Tibial nerve (tissue), 4 donors: Measurements from ENCODE around the gene ARHGEF16. TPM values are rescaled to one million over a fixed set of nuclear protein-coding genes. Genes with fewer than 3 reads are reported as not detected.

ENCODE experiments used
- DNase-seq, 2 donors: peaks; one replicate each; pipeline ENCODE4 v3.0.0-alpha.2; 2019; ENCODE audit warnings: low spot score in 2 of 2
- H3K27ac ChIP-seq, 4 donors: fragments of 200-600 bp; sonication (generic) in 3 of 4; one replicate each; pipeline ENCODE4 v1.5.1; 2017 to 2019; ENCODE audit warnings: mild to moderate bottlenecking in 1 of 4
- H3K27me3 ChIP-seq, 2 donors: fragments of 200-600 bp; sonication (generic) in 1 of 2; one replicate each; pipeline versions ENCODE4 v1.5.1 to v1.6.0; 2017 to 2019
- H3K36me3 ChIP-seq, 3 donors: fragments of 200-600 bp; sonication (generic); one replicate each; pipeline ENCODE4 v1.5.1; 2018 to 2019
- H3K4me1 ChIP-seq, 4 donors: fragments of 200-600 bp; sonication (generic) in 3 of 4; one replicate each; pipeline ENCODE4 v1.5.1; 2017 to 2019
- H3K4me3 ChIP-seq, 4 donors: fragments of 200-600 bp; sonication (generic) in 3 of 4; one replicate each; pipeline ENCODE4 v1.5.1; 2017 to 2019; ENCODE audit warnings: mild to moderate bottlenecking in 1 of 4, moderate library complexity in 1 of 4
- H3K9me3 ChIP-seq, 4 donors: fragments of 200-600 bp; sonication (generic) in 3 of 4; one replicate each; pipeline ENCODE4 v1.5.1; 2017 to 2019
- EP300 ChIP-seq, 2 donors: sonication (generic); formaldehyde crosslinking; IDR thresholded peaks; one replicate each; pipeline ENCODE4 v1.6.1; 2017; ENCODE audit warnings: antibody characterized with exemption in 2 of 2, mild to moderate bottlenecking in 1 of 2
- POLR2A ChIP-seq, 2 donors: fragments of 450-650 bp; IDR thresholded peaks; one replicate each; pipeline ENCODE4 v1.6.1; 2017; ENCODE audit warnings: antibody characterized with exemption in 2 of 2, mild to moderate bottlenecking in 2 of 2, moderate library complexity in 2 of 2
- WGBS, 2 donors: methylation state at CpG; one replicate each; pipeline ENCODE4 v1.1.5; 2018; 5-methylcytosine and 5-hydroxymethylcytosine counted together
- total RNA-seq, 4 donors: library from RNA; depleted of rRNA; stranded (reverse); fragments of >200 nt; gene quantifications; one replicate each; pipeline ENCODE4 v1.1.0, GENCODE V29; 2016
- TF ChIP-seq, protein P1 (sequence below), 5 experiments: fragments of 200-600 bp in 3 of 5; fragments of 450-650 bp in 2 of 5; sonication (generic) in 3 of 5; IDR thresholded peaks; one replicate each; pipeline ENCODE4 v1.5.1; 2016 to 2019; ENCODE audit warnings: antibody characterized with exemption in 5 of 5, mild to moderate bottlenecking in 3 of 5, moderate library complexity in 2 of 5

Gene ARHGEF16
- total RNA-seq, 4 donors from 2014 or later, result 10.0 to 19.2 (median 17.1) TPM

DNA sequence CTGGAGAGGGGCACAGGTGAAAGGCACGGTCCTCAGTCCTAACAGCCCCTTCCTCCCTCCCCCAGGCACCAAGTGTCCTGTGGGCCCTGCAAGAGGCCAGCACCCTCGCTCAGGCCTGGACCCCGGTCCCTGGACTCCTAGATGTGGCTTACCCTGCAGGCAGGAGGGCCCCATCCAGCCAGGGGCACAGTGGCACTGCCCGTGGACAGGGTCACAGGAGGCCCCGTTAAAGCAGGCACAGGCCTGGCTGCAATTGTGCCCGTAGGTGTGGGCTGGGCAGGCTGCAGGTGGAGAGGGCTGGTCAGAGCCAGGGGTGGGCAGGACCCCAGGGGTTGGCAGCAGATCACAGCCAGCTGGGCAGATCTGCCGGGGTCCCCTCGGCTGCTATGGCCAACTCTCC lies 44.5 kb downstream of the ARHGEF16 start:
- Histone ChIP-seq H3K4me3 (no peak overlapping the region), H3K9me3 (no peaks in the 10 kb centered on the region), H3K27ac (no peak overlapping the region), H3K36me3 (peaks cover 0 to 34% (median 0%) of the 10 kb centered on the region in 3 donors), H3K27me3 (no peaks in the 10 kb centered on the region), H3K4me1 (peaks cover 0 to 18% (median 0%) of the 10 kb centered on the region in 4 donors)
- TF ChIP-seq, protein P1, sequence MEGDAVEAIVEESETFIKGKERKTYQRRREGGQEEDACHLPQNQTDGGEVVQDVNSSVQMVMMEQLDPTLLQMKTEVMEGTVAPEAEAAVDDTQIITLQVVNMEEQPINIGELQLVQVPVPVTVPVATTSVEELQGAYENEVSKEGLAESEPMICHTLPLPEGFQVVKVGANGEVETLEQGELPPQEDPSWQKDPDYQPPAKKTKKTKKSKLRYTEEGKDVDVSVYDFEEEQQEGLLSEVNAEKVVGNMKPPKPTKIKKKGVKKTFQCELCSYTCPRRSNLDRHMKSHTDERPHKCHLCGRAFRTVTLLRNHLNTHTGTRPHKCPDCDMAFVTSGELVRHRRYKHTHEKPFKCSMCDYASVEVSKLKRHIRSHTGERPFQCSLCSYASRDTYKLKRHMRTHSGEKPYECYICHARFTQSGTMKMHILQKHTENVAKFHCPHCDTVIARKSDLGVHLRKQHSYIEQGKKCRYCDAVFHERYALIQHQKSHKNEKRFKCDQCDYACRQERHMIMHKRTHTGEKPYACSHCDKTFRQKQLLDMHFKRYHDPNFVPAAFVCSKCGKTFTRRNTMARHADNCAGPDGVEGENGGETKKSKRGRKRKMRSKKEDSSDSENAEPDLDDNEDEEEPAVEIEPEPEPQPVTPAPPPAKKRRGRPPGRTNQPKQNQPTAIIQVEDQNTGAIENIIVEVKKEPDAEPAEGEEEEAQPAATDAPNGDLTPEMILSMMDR (IDR thresholded peaks at IDR 0.05), result no peak
- no peak for TF ChIP-seq POLR2A (IDR thresholded peaks at IDR 0.05)
- TF ChIP-seq EP300 (IDR thresholded peaks at IDR 0.05), result no peak
- WGBS, 2 donors, result 79 to 85% methylated on average over 6 of the region's 8 CpGs
- DNase-seq, result no peak

DNA sequence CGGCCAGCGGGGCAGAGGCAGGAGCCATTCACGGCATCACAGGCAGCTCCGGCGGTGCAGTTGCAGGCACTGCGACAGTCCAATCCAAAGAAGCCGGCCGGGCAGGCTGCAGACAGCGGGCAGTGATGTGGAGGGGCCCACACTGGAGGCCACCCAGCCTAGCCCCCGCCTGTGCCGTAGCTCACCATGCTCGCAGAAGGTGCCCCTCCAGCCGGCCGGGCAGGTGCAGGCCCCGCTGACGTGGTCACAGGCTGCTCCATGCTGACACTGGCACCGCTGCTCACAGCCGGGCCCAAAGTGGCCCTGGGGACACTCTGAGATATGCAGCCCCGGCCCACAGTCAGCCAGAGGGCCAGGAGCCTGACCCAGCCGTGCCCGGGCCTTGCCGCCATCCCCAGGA lies 45.1 kb downstream of the ARHGEF16 start:
- H3K27me3 ChIP-seq, result no peaks in the 10 kb centered on the region
- 79 to 96% methylated on average over 10 to 11 of the region's 22 CpGs for WGBS, 2 donors
- no peak overlapping the region for H3K4me3 ChIP-seq
- H3K9me3 ChIP-seq, result no peaks in the 10 kb centered on the region
- DNase-seq, result no peak
- peaks cover 0 to 34% (median 0%) of the 10 kb centered on the region in 3 donors for H3K36me3 ChIP-seq
- no peak for TF ChIP-seq POLR2A (IDR thresholded peaks at IDR 0.05)
- TF ChIP-seq, protein P1 (IDR thresholded peaks at IDR 0.05), result no peak
- no peak for TF ChIP-seq EP300 (IDR thresholded peaks at IDR 0.05)
- peaks cover 0 to 20% (median 0%) of the 10 kb centered on the region in 4 donors for H3K4me1 ChIP-seq
- H3K27ac ChIP-seq, result no peak overlapping the region

DNA sequence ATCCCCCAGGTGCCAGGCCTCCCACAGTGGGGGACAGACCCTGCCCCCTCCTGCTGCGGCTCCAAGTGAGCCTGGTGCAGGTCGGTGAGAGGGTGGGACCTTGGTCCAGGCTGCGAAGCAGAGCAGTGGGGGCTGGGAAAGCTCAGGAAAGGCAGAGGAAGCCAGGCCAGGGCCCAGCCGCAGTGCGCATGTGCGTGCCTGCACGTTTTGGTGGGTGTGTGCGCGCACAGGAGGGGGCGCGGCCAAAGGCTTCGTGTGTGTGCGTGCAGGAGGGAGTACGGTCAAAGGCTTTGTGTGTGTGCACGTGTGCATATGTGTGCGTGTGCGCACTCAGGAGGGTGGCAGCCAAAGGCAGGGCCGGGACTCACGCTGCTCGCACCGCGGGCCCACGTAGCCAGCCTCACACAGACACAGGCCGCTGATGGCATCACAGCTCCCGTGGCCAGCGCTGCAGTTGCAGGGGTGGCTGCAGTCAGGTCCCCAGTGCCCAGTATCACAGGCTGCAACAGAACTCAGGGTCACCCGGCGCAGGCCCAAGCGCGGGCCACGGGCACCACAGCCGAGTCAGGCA lies 45.9 kb downstream of the ARHGEF16 start:
- Histone ChIP-seq H3K9me3 (no peaks in the 10 kb centered on the region), H3K27ac (no peak overlapping the region), H3K4me1 (peaks cover 0 to 28% (median 0%) of the 10 kb centered on the region in 4 donors), H3K36me3 (peaks cover 0 to 34% (median 0%) of the 10 kb centered on the region in 3 donors), H3K4me3 (no peak overlapping the region), H3K27me3 (no peaks in the 10 kb centered on the region)
- TF ChIP-seq, protein P1 (IDR thresholded peaks at IDR 0.05), result no peak
- TF ChIP-seq EP300 (IDR thresholded peaks at IDR 0.05) (no peak), POLR2A (IDR thresholded peaks at IDR 0.05) (no peak)
- WGBS, 2 donors, result 88 to 90% methylated on average over 17 to 21 of the region's 32 CpGs
- no peak for DNase-seq

DNA sequence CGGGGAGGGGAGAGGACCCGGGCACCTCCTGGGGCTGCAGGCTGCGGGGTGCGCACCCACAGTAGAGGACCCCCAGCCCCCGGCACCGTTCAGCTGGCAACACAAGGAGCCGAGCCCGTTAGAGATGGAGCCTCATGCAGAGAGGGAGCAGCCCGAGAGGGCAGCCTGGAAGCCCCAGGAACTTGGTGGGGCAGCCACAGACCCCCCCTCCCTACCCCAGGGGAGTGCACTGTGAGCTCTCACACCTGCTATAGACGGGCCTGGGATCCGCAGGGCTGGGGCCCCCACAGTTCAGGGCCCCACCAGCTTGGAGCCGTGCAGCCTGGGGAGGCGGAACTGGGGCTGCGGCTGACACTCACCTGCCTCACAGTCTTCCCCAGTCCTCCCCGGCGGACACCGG lies 47.0 kb downstream of the ARHGEF16 start:
- peaks cover 0 to 31% (median 0%) of the 10 kb centered on the region in 4 donors for H3K4me1 ChIP-seq
- no peaks in the 10 kb centered on the region for H3K9me3 ChIP-seq
- 73% methylated on average over 13 of the region's 17 CpGs; no CpG with 5 or more reads in 1 of the 2 donors for WGBS, 2 donors
- no peak overlapping the region for H3K4me3 ChIP-seq
- H3K36me3 ChIP-seq, result peaks cover 0 to 27% (median 0%) of the 10 kb centered on the region in 3 donors
- H3K27me3 ChIP-seq, result no peaks in the 10 kb centered on the region
- no peak for DNase-seq
- TF ChIP-seq EP300 (IDR thresholded peaks at IDR 0.05) (no peak), POLR2A (IDR thresholded peaks at IDR 0.05) (no peak)
- TF ChIP-seq, protein P1 (IDR thresholded peaks at IDR 0.05), result no peak
- no peak overlapping the region for H3K27ac ChIP-seq

DNA sequence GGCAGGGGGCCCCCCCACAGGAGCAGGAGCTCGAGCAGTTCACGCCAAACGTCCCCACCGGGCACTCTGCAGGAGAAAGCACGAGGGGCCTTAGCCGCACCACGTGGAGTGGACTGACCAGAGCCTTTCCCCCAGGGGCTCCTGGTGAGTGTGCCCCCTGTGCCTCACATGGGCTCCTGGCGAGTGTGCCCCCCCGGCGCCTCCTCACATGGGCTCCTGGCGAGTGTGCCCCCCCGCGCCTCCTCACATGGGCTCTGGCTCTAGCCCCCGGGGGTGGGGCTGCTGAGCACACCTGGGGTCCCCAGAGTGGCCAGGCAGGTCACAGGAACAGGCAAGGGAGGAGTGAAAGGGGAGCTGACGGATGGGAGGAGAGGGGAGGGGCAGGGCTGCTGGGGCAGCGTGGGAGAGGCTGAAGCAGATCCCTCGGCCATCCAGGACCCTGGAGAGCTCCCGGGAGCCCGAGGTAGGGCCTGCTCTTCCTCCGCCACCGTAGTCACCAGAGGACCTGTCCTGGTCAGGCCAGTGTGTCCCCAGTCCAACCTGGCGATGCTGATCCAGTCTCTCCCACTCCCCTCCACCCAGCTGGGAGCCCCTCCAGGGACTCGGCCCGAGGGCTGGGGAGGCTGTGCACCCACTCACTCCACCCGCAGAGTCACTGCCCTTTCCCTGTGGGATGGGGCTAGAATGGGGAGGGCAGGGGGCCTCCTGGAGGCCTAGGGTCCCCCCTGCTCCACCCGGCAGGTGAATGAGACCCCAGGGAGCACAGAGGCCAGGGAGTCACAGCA lies 47.6 kb downstream of the ARHGEF16 start:
- H3K9me3 ChIP-seq, result no peaks in the 10 kb centered on the region
- peaks cover 0 to 32% (median 0%) of the 10 kb centered on the region in 3 donors for H3K36me3 ChIP-seq
- TF ChIP-seq EP300 (IDR thresholded peaks at IDR 0.05) (no peak), POLR2A (IDR thresholded peaks at IDR 0.05) (no peak)
- TF ChIP-seq, protein P1 (IDR thresholded peaks at IDR 0.05), result no peak
- DNase-seq, result peak; percentile 22 to 74
- H3K27ac ChIP-seq, result peak overlapping the region in 1 of 4 donors; percentile 39
- H3K4me1 ChIP-seq, result peaks cover 0 to 31% (median 0%) of the 10 kb centered on the region in 4 donors
- 41 to 50% methylated on average over 17 to 19 of the region's 26 CpGs for WGBS, 2 donors
- no peak overlapping the region for H3K4me3 ChIP-seq
- H3K27me3 ChIP-seq, result no peaks in the 10 kb centered on the region
